Tongue (tissue), 2 donors: Measurements from ENCODE around the gene CNGA1. TPM values are rescaled to one million over a fixed set of nuclear protein-coding genes. Genes with fewer than 3 reads are reported as not detected.
"Not testable (repeated sequence)": the region's sequence is repeated elsewhere in the genome, so short reads cannot be mapped to it uniquely, and the experiment has no call there.

Source experiments
- DNase-seq: peaks from one replicate; pipeline ENCODE4 v3.0.0-alpha.2; 2015
- total RNA-seq: library from RNA; depleted of rRNA; stranded (reverse); fragments of >200 nt; gene quantifications from one replicate; pipeline ENCODE4 v1.2.3, GENCODE V29; 2014

The CNGA1 gene
- total RNA-seq, 1 donor from 2014 or later: 0.41 TPM

- DNase-seq: no peak
Observed at GRCh38 chr4:47954677-47955076, 61.8 kb downstream of the CNGA1 start.

DNA sequence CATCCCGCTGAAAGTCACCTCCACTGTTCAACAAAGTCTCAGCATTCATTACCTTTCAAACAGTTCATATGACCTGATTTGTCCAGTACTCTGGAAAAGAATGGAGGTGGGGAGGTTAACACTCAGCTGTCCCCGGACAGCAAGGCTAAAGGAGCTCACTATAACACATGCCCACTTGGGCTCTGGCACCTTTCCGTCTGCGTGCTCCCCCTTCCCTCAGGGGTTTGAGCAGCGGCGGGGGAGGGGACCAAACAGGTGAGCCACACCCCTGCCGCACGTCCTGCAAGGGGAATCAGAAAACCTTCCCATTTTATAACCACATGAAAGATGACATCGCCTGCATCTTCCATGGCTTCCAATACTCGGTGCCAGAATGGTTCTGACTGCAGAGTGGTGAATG, 62.2 kb downstream of the CNGA1 start:
- DNase-seq: no peak

GRCh38 chr4:47945930-47946726, 70.4 kb downstream of the CNGA1 start:
- no peak for DNase-seq

DNA sequence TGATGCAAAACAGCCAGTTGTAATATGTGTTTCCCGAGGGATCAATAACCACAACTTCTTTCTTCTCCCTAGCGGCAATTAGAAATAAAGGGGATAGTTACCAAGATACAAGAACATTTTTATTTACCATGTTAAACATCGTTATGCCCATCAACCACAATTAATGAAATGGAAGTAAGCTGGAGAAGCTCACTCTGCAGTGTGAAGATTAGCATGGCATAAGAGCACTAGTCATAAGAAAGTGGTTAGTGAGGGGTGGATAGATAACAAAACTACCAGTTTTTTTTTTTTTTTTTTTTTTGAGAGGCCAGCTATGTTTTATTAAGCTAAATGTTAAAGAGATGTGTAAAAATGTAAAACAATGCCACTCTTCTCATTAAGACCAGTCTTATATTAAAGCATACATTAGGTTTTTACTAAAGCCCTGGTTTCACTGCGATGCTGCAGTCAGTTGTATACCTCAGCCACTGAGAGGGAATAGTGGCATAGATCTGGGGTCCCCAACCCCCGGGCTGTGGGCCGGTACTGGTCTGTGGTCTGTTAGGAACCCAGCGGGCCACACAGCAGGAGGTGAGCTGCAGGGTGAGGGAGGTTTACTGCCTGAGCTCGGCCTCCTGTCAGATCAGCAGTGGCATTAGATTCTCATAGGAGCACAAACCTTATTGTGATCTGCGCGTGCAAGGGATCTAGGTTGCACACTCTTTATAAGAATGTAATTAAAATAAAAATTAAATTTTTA, 74.2 kb downstream of the CNGA1 start:
- DNase-seq: no peak

GRCh38 chr4:47939456-47939855, 77.0 kb downstream of the CNGA1 start:
- no peak for DNase-seq

- no peak for DNase-seq
Observed at GRCh38 chr4:47936336-47936735, 80.1 kb downstream of the CNGA1 start.

- DNase-seq: peak; percentile 65
Observed at GRCh38 chr4:47933840-47934239, 82.6 kb downstream of the CNGA1 start.

DNA sequence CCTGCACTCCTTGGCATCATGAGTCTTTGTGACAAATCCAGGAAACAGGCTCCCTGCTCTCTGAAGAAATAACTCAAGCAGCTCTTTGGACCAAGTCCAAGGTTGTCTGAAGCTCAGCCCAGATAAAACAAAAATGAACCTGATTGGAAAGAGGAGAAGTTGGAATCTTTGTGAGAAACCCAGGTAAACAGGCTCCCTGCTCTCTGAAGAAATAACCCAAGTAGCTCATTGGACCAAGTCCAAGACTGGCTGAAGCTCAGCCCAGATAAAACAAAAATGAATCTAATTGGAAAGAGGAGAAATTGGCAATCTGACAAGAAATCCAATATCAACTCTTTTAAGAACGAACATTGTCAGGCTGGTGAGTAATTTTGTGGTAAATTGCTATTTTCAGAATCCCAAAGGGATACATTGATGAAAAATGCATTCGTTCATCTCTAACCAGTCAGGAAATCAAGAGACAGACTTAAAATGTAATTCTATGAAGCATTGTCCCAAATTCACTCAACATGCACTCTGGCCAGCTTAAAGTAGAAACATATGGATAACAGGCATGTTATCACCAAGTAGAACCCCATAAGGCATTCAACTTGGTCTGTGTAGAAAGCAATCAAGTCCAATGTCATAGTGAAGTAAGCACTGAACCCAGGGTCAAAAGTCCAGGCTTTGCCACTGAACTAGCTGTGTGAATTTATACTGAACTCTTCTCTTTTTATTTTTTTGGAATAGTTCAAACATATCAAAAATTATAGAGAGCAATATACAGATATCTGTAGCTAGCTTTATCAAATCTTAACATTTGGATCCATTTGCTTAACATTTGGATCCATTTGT, 85.3 kb downstream of the CNGA1 start:
- peak; percentile 10 for DNase-seq

- no peak for DNase-seq
Observed at GRCh38 chr4:47929682-47930201, 86.7 kb downstream of the CNGA1 start.

DNA sequence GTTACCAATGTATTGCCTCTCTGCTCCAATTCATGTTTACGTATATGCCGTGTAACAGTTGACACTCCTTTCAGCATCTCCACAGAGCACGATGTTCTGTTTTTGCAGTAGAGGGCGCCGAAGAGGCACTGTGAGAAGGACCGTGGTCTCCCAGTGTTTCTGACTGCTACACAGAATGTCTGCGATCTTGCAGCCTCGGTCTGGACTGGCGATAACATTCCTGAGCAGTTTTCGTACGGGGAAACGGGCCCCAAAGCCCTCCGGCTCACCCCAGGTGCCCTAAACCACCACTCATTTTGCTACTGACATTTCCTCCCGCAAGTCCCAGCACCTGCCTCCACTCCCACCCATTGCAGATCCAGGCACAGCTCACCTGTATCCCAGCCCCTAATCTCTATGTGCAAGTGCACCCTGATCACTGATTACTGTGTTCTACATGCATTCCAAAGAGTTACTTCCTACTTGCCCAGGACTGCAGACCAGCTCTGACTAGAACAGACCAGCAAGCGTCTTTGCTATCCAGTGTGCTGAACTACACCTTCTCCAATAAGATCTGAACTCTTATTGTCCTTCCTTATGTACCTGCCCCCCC, 89.7 kb downstream of the CNGA1 start:
- DNase-seq: peak; percentile 73

- DNase-seq: not testable (repeated sequence)
Observed at GRCh38 chr4:47923261-47923608, 93.2 kb downstream of the CNGA1 start.

GRCh38 chr4:47922436-47923260, 93.8 kb downstream of the CNGA1 start:
- not testable (repeated sequence) for DNase-seq

- not testable (repeated sequence) for DNase-seq
Observed at GRCh38 chr4:47917163-47917562, 99.3 kb downstream of the CNGA1 start.

DNA sequence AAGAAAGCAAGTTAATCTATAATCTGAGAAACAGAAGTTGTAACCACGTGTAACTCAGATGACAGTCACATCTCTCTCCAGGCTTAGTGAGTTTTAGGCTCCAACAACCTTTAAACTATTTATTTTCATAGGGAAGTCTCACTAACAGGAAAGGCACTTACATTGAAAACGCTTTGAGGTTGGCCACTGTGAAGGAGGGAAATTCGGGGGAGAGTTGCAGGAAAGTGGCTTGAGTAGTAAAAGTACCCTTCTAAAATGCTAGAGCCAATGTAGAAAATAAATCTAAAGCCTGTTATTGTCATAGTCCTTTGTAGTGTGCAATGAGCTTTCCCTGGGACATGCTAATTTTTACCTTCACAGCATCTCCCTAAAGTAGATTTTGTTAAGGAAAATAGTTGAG, 101.1 kb downstream of the CNGA1 start:
- DNase-seq: no peak

- no peak for DNase-seq
Observed at GRCh38 chr4:47914926-47915237, 101.6 kb downstream of the CNGA1 start.

DNA sequence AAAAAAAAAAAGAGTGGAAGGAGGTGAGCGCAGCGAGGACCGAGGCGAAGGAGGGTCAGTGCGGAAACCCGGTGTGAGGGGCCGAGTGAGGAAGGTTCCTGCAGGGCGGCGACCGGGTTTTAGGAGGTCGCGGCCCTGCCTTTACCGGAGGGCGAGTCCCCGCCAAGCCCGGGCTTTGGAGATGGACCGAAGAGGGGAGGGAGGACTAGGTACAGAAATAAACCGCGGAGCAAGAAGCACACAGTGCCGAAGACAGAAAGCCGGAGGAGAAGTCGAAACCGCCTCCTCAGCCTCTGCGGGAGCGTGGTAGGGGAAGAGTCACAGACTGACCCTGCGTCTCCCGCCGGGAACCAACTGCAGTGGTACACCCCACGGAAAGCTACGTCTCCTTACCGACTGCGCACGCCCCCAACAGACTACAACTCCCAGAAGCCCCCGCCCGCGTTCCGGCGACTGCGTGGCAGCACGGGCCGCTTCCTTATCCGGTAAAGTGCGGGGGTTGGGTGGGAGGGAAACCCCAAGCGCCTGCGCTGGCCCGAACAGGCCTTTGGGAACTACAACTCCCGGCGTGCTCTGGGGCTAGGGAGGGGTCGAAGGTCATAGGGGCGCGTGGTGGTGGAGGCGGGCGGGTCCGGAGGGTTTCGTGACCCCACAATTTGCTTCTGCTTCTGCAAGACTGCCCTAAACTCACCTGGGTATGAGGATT, 102.1 kb downstream of the CNGA1 start, which contains the start of gene NFXL1:
Gene NFXL1, minus strand, starts transcription at position 364 of the 706 bp plus-strand sequence. CDS start 380 bp downstream, outside the sequence.
- DNase-seq: peak; percentile 99

- peak; percentile 58 for DNase-seq
Observed at GRCh38 chr4:47913861-47914219, 102.6 kb downstream of the CNGA1 start.

DNA sequence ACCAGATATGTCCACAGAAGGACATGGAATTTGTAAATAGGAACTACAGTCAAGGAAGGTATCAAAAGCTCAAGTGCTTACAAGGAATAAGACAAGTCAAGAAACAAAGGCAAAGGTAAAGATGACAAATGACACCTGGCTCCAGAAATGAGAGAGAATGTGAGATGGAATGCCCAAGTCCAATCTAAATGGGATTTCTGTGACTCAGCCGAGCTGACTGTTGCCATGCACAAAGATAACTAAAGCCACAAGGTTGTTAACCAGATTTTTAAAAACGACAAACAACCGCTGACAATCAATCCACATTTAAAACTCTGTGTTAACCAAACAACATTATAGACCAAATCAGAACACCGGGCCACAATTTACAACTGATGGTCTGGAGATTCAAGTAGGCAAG, 103.2 kb downstream of the CNGA1 start:
- DNase-seq: peak; percentile 10

- DNase-seq: no peak
Observed at GRCh38 chr4:47907089-47907646, 109.3 kb downstream of the CNGA1 start.

GRCh38 chr4:47899639-47900038, 116.8 kb downstream of the CNGA1 start:
- DNase-seq: no peak
